Right lung (tissue), 10 donors: Measurements from ENCODE around the gene R3HDM2. TPM values are rescaled to one million over a fixed set of nuclear protein-coding genes. Genes with fewer than 3 reads are reported as not detected.
A peak's percentile ranks its signal among the peaks of the same experiment; 100 is the strongest.

ENCODE experiments used
- DNase-seq, 2 donors: peaks; one replicate each; pipeline ENCODE4 v3.0.0-alpha.2; 2013
- long read RNA-seq, 8 donors: transcript quantifications; one replicate each; lab custom pipeline, GENCODE V29; 2026
- polyA plus RNA-seq, 5 donors: library from polyadenylated mRNA; unstranded; fragments of 120-200 nt; gene quantifications; one replicate each; pipeline versions ENCODE4 v1.2.1 to v1.2.3, GENCODE V29; 2013; ENCODE audit warnings: inconsistent platforms in 1 of 5, low replicate concordance in 1 of 5; ENCODE audit not compliant: insufficient read length in 5 of 5, insufficient read depth in 1 of 5

Gene R3HDM2
- 10 to 100 TPM; 60.9 to 89.4 (median 80.8) TPM for polyA plus RNA-seq
- long read RNA-seq, donor 1, partial matches to known transcripts = 6 of 7 reads
- long read RNA-seq, donor 1, other reads (novel, unspliced or antisense) = 0 of 7 reads
- long read RNA-seq, donor 2, partial matches to known transcripts = 64 of 64 reads
- long read RNA-seq, donor 2, other reads (novel, unspliced or antisense) = 0 of 64 reads
- long read RNA-seq, donor 3, full-length matches to known transcripts = 1 of 1 reads
- long read RNA-seq, donor 3, partial matches to known transcripts = 0 of 1 reads
- long read RNA-seq, donor 3, other reads (novel, unspliced or antisense) = 0 of 1 reads
- long read RNA-seq, donor 4, partial matches to known transcripts = 0 of 1 reads
- long read RNA-seq, donor 4, other reads (novel, unspliced or antisense) = 0 of 1 reads
- long read RNA-seq, donor 5 = 0 reads
- long read RNA-seq, donor 6 = 0 reads
- long read RNA-seq, donor 7, partial matches to known transcripts = 0 of 1 reads
- long read RNA-seq, donor 7, other reads (novel, unspliced or antisense) = 0 of 1 reads
- long read RNA-seq, donor 8 = 0 reads

GRCh38 chr12:57430931-57431566 lies at the start of gene R3HDM2:
Gene R3HDM2, minus strand, starts transcription at chr12:57431043. Its CDS starts 120,615 bp downstream, at chr12:57310428.
- DNase-seq = peak; percentile 95 to 96

- DNase-seq = no peak
These were observed 48.7 kb upstream of the R3HDM2 start, which contains the start of gene ARHGAP9 for GRCh38 chr12:57479376-57480115. Gene ARHGAP9, minus strand, starts transcription at chr12:57479866. Its CDS starts 460 bp downstream, at chr12:57479406.

GRCh38 chr12:57479043-57479375 lies 48.2 kb upstream of the R3HDM2 start:
- no peak for DNase-seq

- no peak for DNase-seq
These were observed 47.2 kb upstream of the R3HDM2 start for GRCh38 chr12:57477710-57478681.

- DNase-seq = no peak
These were observed 46.3 kb upstream of the R3HDM2 start for GRCh38 chr12:57476993-57477709.

- no peak for DNase-seq
These were observed 45.5 kb upstream of the R3HDM2 start for GRCh38 chr12:57476162-57476992.

- DNase-seq = no peak
These were observed 44.7 kb upstream of the R3HDM2 start for GRCh38 chr12:57475271-57476161.

GRCh38 chr12:57474862-57475261 lies 44.0 kb upstream of the R3HDM2 start:
- no peak for DNase-seq

GRCh38 chr12:57474430-57474829 lies 43.6 kb upstream of the R3HDM2 start:
- no peak for DNase-seq

GRCh38 chr12:57473886-57474285 lies 43.0 kb upstream of the R3HDM2 start:
- DNase-seq = no peak

GRCh38 chr12:57473392-57473791 lies 42.5 kb upstream of the R3HDM2 start:
- no peak for DNase-seq

- DNase-seq = no peak
These were observed 41.5 kb upstream of the R3HDM2 start for GRCh38 chr12:57472391-57472790.

- DNase-seq = no peak
These were observed 40.8 kb upstream of the R3HDM2 start for GRCh38 chr12:57471661-57472060.

- DNase-seq = no peak
These were observed 40.3 kb upstream of the R3HDM2 start for GRCh38 chr12:57470970-57471656.

GRCh38 chr12:57470286-57470969 lies 39.6 kb upstream of the R3HDM2 start:
- DNase-seq = no peak

GRCh38 chr12:57469296-57470164 lies 38.7 kb upstream of the R3HDM2 start:
- DNase-seq = no peak
